ENCODE measurements around the gene RXFP1.

The RXFP1 gene

GRCh38 chr4:158523990-158524535 is 2.4 kb downstream of the RXFP1 start:
- Histone ChIP-seq H3K9me2 (replicated peaks; ENCODE audit: insufficient read depth, low read length) (no peaks in the 10 kb centered on the region), H3K4me2 (ENCODE audit: low read depth, low read length, poor library complexity, severe bottlenecking) (no peak overlapping the region), H3F3A (ENCODE audit: insufficient read depth) (no peaks in the 10 kb centered on the region), H3K4me3 (ENCODE audit: insufficient read depth, low read length, poor library complexity, severe bottlenecking) (no peak overlapping the region), H3K36me3 (ENCODE audit: low read length) (no peaks in the 10 kb centered on the region), H4K20me1 (ENCODE audit: low read depth, low read length) (no peaks in the 10 kb centered on the region), H3K27ac (ENCODE audit: low read depth, low read length) (no peak overlapping the region), H3K27me3 (ENCODE audit: low read length) (no peaks in the 10 kb centered on the region), H3K9me3 (ENCODE audit: insufficient read depth, low read length) (no peaks in the 10 kb centered on the region), H3K79me2 (ENCODE audit: insufficient read depth, low read length) (no peaks in the 10 kb centered on the region), H2AFZ (ENCODE audit: low read depth, low read length, severe bottlenecking) (no peak overlapping the region), H3K9ac (ENCODE audit: low read length) (no peak overlapping the region)
- TF ChIP-seq EZH2phosphoT487 (conservative IDR thresholded peaks at IDR 0.05; ENCODE audit: low read length) (no peak), CTCF (IDR thresholded peaks at IDR 0.05; ENCODE audit: insufficient read depth, low read length, poor library complexity, severe bottlenecking) (no peak)

GRCh38 chr4:158527516-158527915 is 5.8 kb downstream of the RXFP1 start:
- TF ChIP-seq EZH2phosphoT487 (conservative IDR thresholded peaks at IDR 0.05; ENCODE audit: low read length) (no peak), CTCF (IDR thresholded peaks at IDR 0.05; ENCODE audit: insufficient read depth, low read length, poor library complexity, severe bottlenecking) (no peak)
- Histone ChIP-seq H2AFZ (ENCODE audit: low read depth, low read length, severe bottlenecking) (no peak overlapping the region), H3K27ac (ENCODE audit: low read depth, low read length) (no peak overlapping the region), H3F3A (ENCODE audit: insufficient read depth) (no peaks in the 10 kb centered on the region), H3K9ac (ENCODE audit: low read length) (no peak overlapping the region), H3K9me3 (ENCODE audit: insufficient read depth, low read length) (no peaks in the 10 kb centered on the region), H3K4me3 (ENCODE audit: insufficient read depth, low read length, poor library complexity, severe bottlenecking) (no peak overlapping the region), H3K27me3 (ENCODE audit: low read length) (no peaks in the 10 kb centered on the region), H3K36me3 (ENCODE audit: low read length) (no peaks in the 10 kb centered on the region), H3K9me2 (replicated peaks; ENCODE audit: insufficient read depth, low read length) (no peaks in the 10 kb centered on the region), H3K79me2 (ENCODE audit: insufficient read depth, low read length) (no peaks in the 10 kb centered on the region), H3K4me2 (ENCODE audit: low read depth, low read length, poor library complexity, severe bottlenecking) (no peak overlapping the region), H4K20me1 (ENCODE audit: low read depth, low read length) (no peaks in the 10 kb centered on the region)

- H2AFZ ChIP-seq (ENCODE audit: low read depth, low read length, severe bottlenecking) = no peak overlapping the region
- no peaks in the 10 kb centered on the region for H4K20me1 ChIP-seq (ENCODE audit: low read depth, low read length)
- TF ChIP-seq CTCF (IDR thresholded peaks at IDR 0.05; ENCODE audit: insufficient read depth, low read length, poor library complexity, severe bottlenecking) = no peak
- TF ChIP-seq EZH2phosphoT487 (conservative IDR thresholded peaks at IDR 0.05; ENCODE audit: low read length) = no peak
- H3K9me3 ChIP-seq (ENCODE audit: insufficient read depth, low read length) = no peaks in the 10 kb centered on the region
- H3K4me3 ChIP-seq (ENCODE audit: insufficient read depth, low read length, poor library complexity, severe bottlenecking) = no peak overlapping the region
- H3K4me2 ChIP-seq (ENCODE audit: low read depth, low read length, poor library complexity, severe bottlenecking) = no peak overlapping the region
- no peaks in the 10 kb centered on the region for H3K36me3 ChIP-seq (ENCODE audit: low read length)
- H3K9me2 ChIP-seq (replicated peaks; ENCODE audit: insufficient read depth, low read length) = no peaks in the 10 kb centered on the region
- no peaks in the 10 kb centered on the region for H3K27me3 ChIP-seq (ENCODE audit: low read length)
- H3F3A ChIP-seq (ENCODE audit: insufficient read depth) = no peaks in the 10 kb centered on the region
- H3K27ac ChIP-seq (ENCODE audit: low read depth, low read length) = no peak overlapping the region
- no peaks in the 10 kb centered on the region for H3K79me2 ChIP-seq (ENCODE audit: insufficient read depth, low read length)
- H3K9ac ChIP-seq (ENCODE audit: low read length) = no peak overlapping the region
Observed at GRCh38 chr4:158529505-158529904, 7.8 kb downstream of the RXFP1 start.

Measured in SU-DHL-6 (cell line).